Nephron (organoid): Measurements from ENCODE around the gene ZNF536.

Experiments
- H3K27ac Mint-ChIP-seq, 3 experiments: 2 replicates each; pipeline ENCODE4 v1.8.0; 2020; ENCODE audit warnings: mixed read lengths in 3 of 3, mild to moderate bottlenecking in 2 of 3, moderate library complexity in 1 of 3
- H3K27me3 Mint-ChIP-seq: 2 replicates; pipeline ENCODE4 v1.8.0; 2021; ENCODE audit warnings: low read depth, mild to moderate bottlenecking, moderate library complexity, mixed read lengths
- H3K36me3 Mint-ChIP-seq: 2 replicates; pipeline ENCODE4 v1.8.0; 2020; ENCODE audit warnings: low read depth, mixed read lengths
- H3K4me1 Mint-ChIP-seq: 2 replicates; pipeline ENCODE4 v1.8.0; 2020; ENCODE audit warnings: mixed read lengths
- H3K4me3 Mint-ChIP-seq, 3 experiments: 2 replicates each; pipeline ENCODE4 v1.8.0; 2020; ENCODE audit warnings: mild to moderate bottlenecking in 3 of 3, mixed read lengths in 3 of 3, moderate library complexity in 2 of 3
- H3K9me3 Mint-ChIP-seq: 2 replicates; pipeline ENCODE4 v1.8.0; 2020; ENCODE audit warnings: mixed read lengths
- TF ChIP-seq, protein P1 (sequence below), 3 experiments: fragments of 200-600 bp; sonication (generic); IDR thresholded peaks; one replicate each; pipeline ENCODE4 v1.5.0; 2021; ENCODE audit warnings: antibody characterized with exemption in 3 of 3; ENCODE audit not compliant: unreplicated experiment in 3 of 3

ZNF536 gene

DNA sequence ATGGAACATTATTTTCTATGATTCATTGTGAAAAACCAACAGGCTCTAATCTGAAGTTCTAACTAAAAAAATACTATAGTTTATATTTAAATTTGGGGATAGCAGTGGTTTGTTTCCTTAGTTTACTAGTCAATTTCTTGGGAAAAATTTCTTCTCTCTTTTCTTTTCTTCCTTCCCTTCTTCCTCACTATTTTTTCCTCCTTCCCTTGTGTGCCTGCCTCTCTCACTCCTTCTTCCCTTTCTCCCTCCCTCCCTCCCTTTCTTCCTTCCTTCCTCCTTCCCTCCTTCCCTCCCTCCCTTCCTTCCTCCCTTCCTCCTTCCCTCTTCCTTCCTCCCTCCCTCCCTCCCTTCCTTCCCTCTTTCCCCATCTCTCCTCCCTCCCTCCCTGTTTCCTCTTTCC, 226.5 kb downstream of the ZNF536 start:
- TF ChIP-seq, protein P1, sequence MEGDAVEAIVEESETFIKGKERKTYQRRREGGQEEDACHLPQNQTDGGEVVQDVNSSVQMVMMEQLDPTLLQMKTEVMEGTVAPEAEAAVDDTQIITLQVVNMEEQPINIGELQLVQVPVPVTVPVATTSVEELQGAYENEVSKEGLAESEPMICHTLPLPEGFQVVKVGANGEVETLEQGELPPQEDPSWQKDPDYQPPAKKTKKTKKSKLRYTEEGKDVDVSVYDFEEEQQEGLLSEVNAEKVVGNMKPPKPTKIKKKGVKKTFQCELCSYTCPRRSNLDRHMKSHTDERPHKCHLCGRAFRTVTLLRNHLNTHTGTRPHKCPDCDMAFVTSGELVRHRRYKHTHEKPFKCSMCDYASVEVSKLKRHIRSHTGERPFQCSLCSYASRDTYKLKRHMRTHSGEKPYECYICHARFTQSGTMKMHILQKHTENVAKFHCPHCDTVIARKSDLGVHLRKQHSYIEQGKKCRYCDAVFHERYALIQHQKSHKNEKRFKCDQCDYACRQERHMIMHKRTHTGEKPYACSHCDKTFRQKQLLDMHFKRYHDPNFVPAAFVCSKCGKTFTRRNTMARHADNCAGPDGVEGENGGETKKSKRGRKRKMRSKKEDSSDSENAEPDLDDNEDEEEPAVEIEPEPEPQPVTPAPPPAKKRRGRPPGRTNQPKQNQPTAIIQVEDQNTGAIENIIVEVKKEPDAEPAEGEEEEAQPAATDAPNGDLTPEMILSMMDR (IDR thresholded peaks at IDR 0.05; ENCODE audit: unreplicated experiment in 3 of 3), result no peak
- H3K27ac Mint-ChIP-seq, result no peak overlapping the region
- H3K36me3 Mint-ChIP-seq, result no peaks in the 10 kb centered on the region
- H3K4me1 Mint-ChIP-seq, result peaks cover 16% of the 10 kb centered on the region
- H3K4me3 Mint-ChIP-seq, result no peak overlapping the region
- H3K27me3 Mint-ChIP-seq, result peaks cover 28% of the 10 kb centered on the region
- no peaks in the 10 kb centered on the region for H3K9me3 Mint-ChIP-seq

DNA sequence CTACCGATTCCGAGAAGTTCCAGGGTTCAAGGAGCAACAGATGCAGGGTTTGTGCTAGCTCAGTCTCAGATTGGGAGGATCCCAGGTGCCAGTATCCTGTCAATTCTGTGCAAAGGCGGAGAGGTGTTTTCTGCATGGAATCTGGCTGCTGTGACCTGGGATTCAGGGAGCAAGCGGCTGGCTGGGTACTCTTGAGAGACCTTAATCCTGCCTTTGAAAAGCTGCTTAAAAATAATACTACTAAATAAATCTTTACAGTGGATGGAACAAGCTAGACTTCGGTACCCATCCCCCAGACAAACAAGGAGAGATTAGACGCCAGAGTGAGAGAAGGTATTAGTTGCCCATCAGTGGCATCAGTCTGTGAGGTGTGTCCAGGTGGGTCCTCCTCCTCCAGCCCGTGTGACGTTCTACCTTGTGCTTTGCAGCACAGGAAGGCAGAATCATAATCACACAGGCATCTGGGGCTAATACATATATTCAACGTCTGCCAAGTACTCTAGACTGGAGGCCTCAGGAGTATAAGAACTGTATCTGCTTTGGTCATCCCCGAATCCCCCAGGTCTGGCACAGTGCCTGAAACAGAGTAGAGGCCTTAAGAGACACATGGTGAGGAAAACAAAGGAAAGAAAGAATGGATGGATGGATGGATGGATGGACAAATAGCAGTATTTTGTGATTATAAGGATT, 230.6 kb downstream of the ZNF536 start:
- peaks cover 9% of the 10 kb centered on the region for H3K27me3 Mint-ChIP-seq
- no peaks in the 10 kb centered on the region for H3K4me1 Mint-ChIP-seq
- no peaks in the 10 kb centered on the region for H3K9me3 Mint-ChIP-seq
- TF ChIP-seq, protein P1 (IDR thresholded peaks at IDR 0.05; ENCODE audit: unreplicated experiment in 3 of 3), result no peak
- no peak overlapping the region for H3K4me3 Mint-ChIP-seq
- H3K27ac Mint-ChIP-seq, result no peak overlapping the region
- no peaks in the 10 kb centered on the region for H3K36me3 Mint-ChIP-seq

DNA sequence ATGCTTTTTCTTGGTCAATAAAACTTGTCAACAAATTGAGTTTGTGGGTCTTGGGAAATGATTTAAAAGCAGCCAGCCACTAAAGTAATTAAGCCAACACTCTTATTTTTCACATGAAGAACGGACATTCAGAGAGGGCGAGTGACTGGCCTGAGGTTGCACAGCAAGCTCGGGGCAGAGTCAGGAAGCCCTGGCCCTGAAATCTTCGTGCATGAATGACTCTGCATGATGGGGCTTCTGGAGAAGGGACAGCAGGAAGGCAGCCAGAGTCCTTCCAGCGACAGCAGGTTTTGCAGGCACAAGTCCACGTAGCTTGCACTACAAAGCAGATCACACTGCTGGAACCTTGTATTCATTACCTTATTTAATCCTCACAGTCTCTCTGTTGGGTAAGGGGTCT, 232.5 kb downstream of the ZNF536 start:
- no peaks in the 10 kb centered on the region for H3K9me3 Mint-ChIP-seq
- H3K27ac Mint-ChIP-seq, result no peak overlapping the region
- H3K36me3 Mint-ChIP-seq, result no peaks in the 10 kb centered on the region
- TF ChIP-seq, protein P1 (IDR thresholded peaks at IDR 0.05; ENCODE audit: unreplicated experiment in 3 of 3), result no peak
- no peak overlapping the region for H3K4me3 Mint-ChIP-seq
- no peaks in the 10 kb centered on the region for H3K4me1 Mint-ChIP-seq
- H3K27me3 Mint-ChIP-seq, result peaks cover 9% of the 10 kb centered on the region

DNA sequence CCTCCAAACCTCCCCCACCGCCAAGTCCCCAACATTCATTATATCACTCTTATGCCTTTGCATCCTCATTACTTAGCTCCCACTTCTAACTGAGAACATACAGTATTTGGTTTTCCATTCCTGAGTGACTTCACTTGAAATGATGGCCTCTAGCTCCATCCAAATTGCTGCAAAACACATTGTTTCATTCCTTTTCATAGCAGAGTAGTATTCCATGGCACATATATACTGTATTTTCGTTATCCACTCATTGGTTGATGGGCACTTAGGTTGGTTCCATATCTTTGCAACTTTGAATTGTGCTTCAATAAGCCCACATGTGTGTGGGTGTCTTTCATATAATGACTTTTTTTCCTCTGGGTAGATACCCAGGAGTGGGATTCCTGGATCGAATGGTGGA, 233.1 kb downstream of the ZNF536 start:
- no peaks in the 10 kb centered on the region for H3K36me3 Mint-ChIP-seq
- H3K4me3 Mint-ChIP-seq, result no peak overlapping the region
- no peak overlapping the region for H3K27ac Mint-ChIP-seq
- no peaks in the 10 kb centered on the region for H3K4me1 Mint-ChIP-seq
- H3K27me3 Mint-ChIP-seq, result peaks cover 7% of the 10 kb centered on the region
- TF ChIP-seq, protein P1 (IDR thresholded peaks at IDR 0.05; ENCODE audit: unreplicated experiment in 3 of 3), result no peak
- H3K9me3 Mint-ChIP-seq, result no peaks in the 10 kb centered on the region

DNA sequence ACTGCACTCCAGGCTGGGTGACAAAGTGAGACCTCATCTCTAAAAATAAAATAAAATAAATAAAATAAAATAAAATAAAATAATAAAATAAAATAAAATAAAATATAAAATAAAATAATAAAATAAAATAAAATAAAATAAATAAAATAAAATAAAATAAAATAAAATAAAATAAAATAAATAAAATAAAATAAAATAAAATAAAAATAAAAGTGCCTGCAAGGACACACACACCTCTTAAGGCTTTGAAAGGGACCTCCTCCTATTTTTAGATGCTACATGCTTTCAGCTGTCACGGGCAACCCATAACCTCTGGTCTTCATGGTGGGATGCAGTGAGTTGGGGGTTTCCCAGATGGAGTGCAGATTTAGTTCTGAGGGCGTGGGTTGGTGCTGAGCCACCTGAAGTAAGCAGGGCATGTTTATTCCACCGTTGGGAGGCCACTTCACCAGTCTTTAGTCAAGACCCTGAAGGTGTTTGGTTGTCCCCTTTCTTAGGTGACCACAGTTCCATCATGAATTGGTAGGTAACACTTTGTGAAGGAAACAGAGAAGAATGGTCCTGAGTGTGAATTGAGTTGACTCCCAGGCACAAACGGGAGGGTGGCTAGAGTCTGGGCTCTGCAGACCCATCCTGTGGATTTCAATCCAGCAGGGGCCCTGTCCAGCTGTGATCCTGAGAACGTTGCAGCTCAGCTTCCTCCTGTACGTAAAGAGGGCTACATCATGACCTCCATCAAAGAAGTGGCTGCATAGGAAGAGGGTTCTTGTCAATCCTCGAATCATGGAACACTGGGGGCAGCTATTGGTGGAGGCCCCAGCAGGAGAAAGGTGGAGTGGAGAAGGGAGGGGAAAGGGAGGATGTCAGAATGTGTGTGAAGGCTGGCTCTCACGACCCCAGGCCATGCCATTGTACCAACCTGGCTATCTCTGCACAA, 234.2 kb downstream of the ZNF536 start:
- Mint-ChIP-seq H3K4me1 (no peaks in the 10 kb centered on the region), H3K9me3 (no peaks in the 10 kb centered on the region), H3K4me3 (no peak overlapping the region), H3K36me3 (no peaks in the 10 kb centered on the region), H3K27me3 (peaks cover 8% of the 10 kb centered on the region), H3K27ac (no peak overlapping the region)
- TF ChIP-seq, protein P1 (IDR thresholded peaks at IDR 0.05; ENCODE audit: unreplicated experiment in 3 of 3), result no peak
